ENCODE results near the gene CUX1.

Gene CUX1

GRCh38 chr7:102216573-102217314 lies 399.3 kb downstream of the CUX1 start:
- TF ChIP-seq, protein P1, sequence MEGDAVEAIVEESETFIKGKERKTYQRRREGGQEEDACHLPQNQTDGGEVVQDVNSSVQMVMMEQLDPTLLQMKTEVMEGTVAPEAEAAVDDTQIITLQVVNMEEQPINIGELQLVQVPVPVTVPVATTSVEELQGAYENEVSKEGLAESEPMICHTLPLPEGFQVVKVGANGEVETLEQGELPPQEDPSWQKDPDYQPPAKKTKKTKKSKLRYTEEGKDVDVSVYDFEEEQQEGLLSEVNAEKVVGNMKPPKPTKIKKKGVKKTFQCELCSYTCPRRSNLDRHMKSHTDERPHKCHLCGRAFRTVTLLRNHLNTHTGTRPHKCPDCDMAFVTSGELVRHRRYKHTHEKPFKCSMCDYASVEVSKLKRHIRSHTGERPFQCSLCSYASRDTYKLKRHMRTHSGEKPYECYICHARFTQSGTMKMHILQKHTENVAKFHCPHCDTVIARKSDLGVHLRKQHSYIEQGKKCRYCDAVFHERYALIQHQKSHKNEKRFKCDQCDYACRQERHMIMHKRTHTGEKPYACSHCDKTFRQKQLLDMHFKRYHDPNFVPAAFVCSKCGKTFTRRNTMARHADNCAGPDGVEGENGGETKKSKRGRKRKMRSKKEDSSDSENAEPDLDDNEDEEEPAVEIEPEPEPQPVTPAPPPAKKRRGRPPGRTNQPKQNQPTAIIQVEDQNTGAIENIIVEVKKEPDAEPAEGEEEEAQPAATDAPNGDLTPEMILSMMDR (IDR thresholded peaks at IDR 0.05; ENCODE audit: low read depth, low read length, missing control alignments): no peak
- no peak overlapping the region for H3K4me3 ChIP-seq (ENCODE audit: low read depth, low read length)
- DNase-seq (ENCODE audit: low read depth): no peak

- DNase-seq (ENCODE audit: low read depth): no peak
- no peak overlapping the region for H3K4me3 ChIP-seq (ENCODE audit: low read depth, low read length)
- TF ChIP-seq, protein P1 (IDR thresholded peaks at IDR 0.05; ENCODE audit: low read depth, low read length, missing control alignments): no peak
These were observed 402.9 kb downstream of the CUX1 start for GRCh38 chr7:102220229-102220850.

DNA sequence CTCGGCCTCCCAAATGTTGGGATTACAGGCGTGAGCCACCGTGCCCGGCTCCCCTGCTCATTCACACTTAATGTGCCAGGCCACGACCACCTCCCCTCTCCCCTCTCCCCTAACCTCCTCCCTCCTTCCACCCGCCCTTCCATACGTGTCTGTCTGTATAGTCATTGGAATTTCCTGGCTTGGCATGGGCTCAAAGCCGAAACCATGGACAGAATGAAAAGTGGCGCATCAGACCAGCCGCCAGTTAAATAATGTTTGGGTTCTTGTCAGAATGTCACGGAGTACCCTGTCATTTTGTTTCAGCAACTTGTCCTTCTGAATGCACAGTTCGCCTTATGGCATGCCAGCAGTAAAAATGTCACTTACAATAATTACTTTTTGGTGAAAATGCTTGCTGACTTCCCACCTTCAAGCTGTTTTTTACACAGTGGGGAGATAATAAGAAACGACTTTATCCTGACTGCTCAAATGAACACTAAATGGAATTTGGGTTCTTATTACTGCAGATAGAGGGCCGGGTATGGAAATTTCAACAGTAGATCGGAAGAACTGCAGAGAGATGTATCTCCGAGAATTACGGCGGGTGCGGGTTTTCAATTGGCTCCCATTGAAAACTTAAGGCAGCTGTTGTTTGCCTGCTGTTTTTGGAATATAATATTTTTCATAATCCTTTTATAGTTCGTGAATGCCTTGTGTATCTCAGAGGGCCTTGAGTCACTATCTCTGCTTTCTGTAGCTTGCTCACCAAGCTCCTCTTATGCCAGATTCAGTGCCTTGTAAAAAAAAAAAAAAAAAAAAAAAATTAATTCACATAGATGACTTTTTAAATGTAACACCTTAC lies 403.8 kb downstream of the CUX1 start:
- no peak for DNase-seq (ENCODE audit: low read depth)
- H3K4me3 ChIP-seq (ENCODE audit: low read depth, low read length): no peak overlapping the region
- TF ChIP-seq, protein P1 (IDR thresholded peaks at IDR 0.05; ENCODE audit: low read depth, low read length, missing control alignments): no peak

GRCh38 chr7:102221961-102222360 lies 404.5 kb downstream of the CUX1 start:
- no peak for DNase-seq (ENCODE audit: low read depth)
- no peak overlapping the region for H3K4me3 ChIP-seq (ENCODE audit: low read depth, low read length)
- TF ChIP-seq, protein P1 (IDR thresholded peaks at IDR 0.05; ENCODE audit: low read depth, low read length, missing control alignments): no peak

- DNase-seq (ENCODE audit: low read depth): no peak
- H3K4me3 ChIP-seq (ENCODE audit: low read depth, low read length): no peak overlapping the region
- TF ChIP-seq, protein P1 (IDR thresholded peaks at IDR 0.05; ENCODE audit: low read depth, low read length, missing control alignments): no peak
These were observed 405.0 kb downstream of the CUX1 start for GRCh38 chr7:102222445-102222844.

DNA sequence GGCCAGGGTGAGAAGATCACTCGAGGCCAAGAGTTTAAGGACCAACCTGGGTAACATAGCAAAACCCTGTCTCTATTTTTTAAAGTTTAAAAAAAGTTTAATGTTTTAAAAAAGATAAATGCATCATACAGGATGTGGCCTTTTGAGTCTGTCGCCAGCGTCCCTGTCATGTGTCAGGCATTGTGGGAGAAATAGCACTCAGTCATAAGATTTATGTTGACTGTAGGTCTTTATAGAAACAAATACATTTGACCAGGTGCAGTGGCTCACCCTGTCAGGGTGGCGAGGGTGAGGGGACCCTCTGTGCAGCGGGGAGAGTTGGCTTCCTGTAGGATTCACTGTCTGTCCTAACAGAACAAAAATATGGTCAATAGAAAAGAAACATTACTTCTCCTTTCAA lies 405.8 kb downstream of the CUX1 start:
- no peak overlapping the region for H3K4me3 ChIP-seq (ENCODE audit: low read depth, low read length)
- no peak for DNase-seq (ENCODE audit: low read depth)
- TF ChIP-seq, protein P1 (IDR thresholded peaks at IDR 0.05; ENCODE audit: low read depth, low read length, missing control alignments): no peak

All from GM12864 (cell line).